HepG2 (cell line): ENCODE data around the gene SEMA3F. TPM values are rescaled to one million over a fixed set of nuclear protein-coding genes. Genes with fewer than 3 reads are reported as not detected.

Experiments
- ATAC-seq: fragments of 200-7000 bp; cut with Tn5 transposase; 3 replicates; pipeline ENCODE4 v1.9.1; 2020; ENCODE audit warnings: mild to moderate bottlenecking, moderate library complexity
- BruUV-seq: library from RNA; stranded (reverse); fragments of 400-500 nt; replicated peaks from 2 replicates; lab custom pipeline; 2021; lab: Mats Ljungman, UMichigan
- CTCF ChIA-PET: fragments of 300-600 bp; formaldehyde crosslinking; extraction: SDS; loops from one replicate; lab custom pipeline; 2021; ENCODE audit warnings: low total read pairs, inconsistent platforms, low intra/inter-chr PET ratio; lab: Yijun Ruan, JAX
- POLR2A ChIA-PET: fragments of 350-600 bp; sonication (Branson Sonifier 250); formaldehyde crosslinking; loops from one replicate; lab custom pipeline; 2020; ENCODE audit warnings: antibody characterized with exemption, inconsistent platforms; lab: Yijun Ruan, JAX
- DNase-seq: peaks from one replicate; pipeline ENCODE4 v3.0.0-alpha.2; 2015; ENCODE audit warnings: low spot score
- FAIRE-seq: peaks from 3 replicates; lab custom pipeline; 2011; peaks lifted over from hg19 to GRCh38; lab: Jason Lieb, UNC
- H2AFZ ChIP-seq: one replicate; pipeline ENCODE4 v1.6.1; 2011; ENCODE audit warnings: low read length, inconsistent platforms
- H3K27ac ChIP-seq: fragments of 300-600 bp; 3 replicates; pipeline ENCODE4 v1.8.0; 2011; ENCODE audit warnings: mixed run types, mild to moderate bottlenecking, mixed read lengths, low read length, inconsistent platforms; ENCODE audit not compliant: insufficient read depth; ENCODE audit errors: extremely low read length
- H3K27me3 ChIP-seq, 2 experiments: fragments of 200-600 bp in 1 of 2; 2 replicates in 1 of 2; 3 replicates in 1 of 2; pipeline versions ENCODE4 v1.6.0 to v1.8.0; 2011; ENCODE audit warnings: low read length in 2 of 2, mild to moderate bottlenecking in 2 of 2, moderate library complexity in 2 of 2, inconsistent platforms in 1 of 2; ENCODE audit not compliant: insufficient read depth in 2 of 2, control insufficient read depth in 1 of 2
- H3K36me3 ChIP-seq, 2 experiments: fragments of 200-600 bp in 1 of 2; replicated peaks in 1 of 2; 2 replicates in 1 of 2; 3 replicates in 1 of 2; pipeline versions ENCODE4 v1.5.1 to v1.8.0; 2011; ENCODE audit warnings: low read length in 2 of 2, inconsistent platforms in 1 of 2; ENCODE audit not compliant: insufficient read depth in 2 of 2, control insufficient read depth in 1 of 2
- H3K4me1 ChIP-seq: 2 replicates; pipeline ENCODE4 v1.5.1; 2012; ENCODE audit warnings: low read length, inconsistent platforms; ENCODE audit not compliant: insufficient read depth
- H3K4me2 ChIP-seq: 2 replicates; pipeline ENCODE4 v1.6.0; 2011; ENCODE audit warnings: low read depth, low read length, inconsistent platforms
- H3K4me3 ChIP-seq, 3 experiments: fragments of 200-600 bp in 1 of 3; sonication (generic), shearing (Covaris generic) in 1 of 3; replicated peaks in 1 of 3; 2 replicates each; pipeline ENCODE4 v1.5.1; 2011 to 2016; ENCODE audit warnings: low read length in 3 of 3, inconsistent platforms in 2 of 3, low read depth in 2 of 3, mild to moderate bottlenecking in 2 of 3, control low read depth in 1 of 3, mixed read lengths in 1 of 3; ENCODE audit not compliant: insufficient read depth in 1 of 3
- H3K79me2 ChIP-seq: one replicate; pipeline ENCODE4 v1.6.1; 2011; ENCODE audit warnings: low read length, inconsistent platforms; ENCODE audit not compliant: insufficient read depth
- H3K9ac ChIP-seq: 2 replicates; pipeline ENCODE4 v1.6.0; 2011; ENCODE audit warnings: mild to moderate bottlenecking, low read depth, low read length, inconsistent platforms; ENCODE audit not compliant: insufficient read depth
- H3K9me3 ChIP-seq: 2 replicates; pipeline ENCODE4 v1.5.1; 2012; ENCODE audit warnings: mild to moderate bottlenecking, low read length
- H4K20me1 ChIP-seq: 2 replicates; pipeline ENCODE4 v1.6.0; 2011; ENCODE audit warnings: inconsistent platforms, mild to moderate bottlenecking, low read length, moderate library complexity; ENCODE audit not compliant: insufficient read depth
- FLYWCH1 ChIP-seq: sonication (generic); formaldehyde crosslinking; IDR thresholded peaks from 2 replicates; pipeline ENCODE4 v1.8.1; 2023; ENCODE audit warnings: mild to moderate bottlenecking, missing genetic modification reagents
- HOXA5 ChIP-seq: sonication (generic); formaldehyde crosslinking; IDR thresholded peaks from 2 replicates; pipeline ENCODE4 v1.4.0; 2020; ENCODE audit warnings: missing genetic modification reagents
- MLLT10 ChIP-seq: sonication (generic); formaldehyde crosslinking; IDR thresholded peaks from 2 replicates; pipeline ENCODE4 v1.4.0; 2020; ENCODE audit warnings: missing genetic modification reagents
- MYC ChIP-seq: sonication (generic); formaldehyde crosslinking; IDR thresholded peaks from 2 replicates; pipeline ENCODE4 v1.9.0; 2021; ENCODE audit warnings: missing genetic modification reagents, borderline replicate concordance
- RARG ChIP-seq: sonication (generic); formaldehyde crosslinking; IDR thresholded peaks from 2 replicates; pipeline ENCODE4 v1.4.0; 2020; ENCODE audit warnings: low read depth, mild to moderate bottlenecking, missing genetic modification reagents
- REPIN1 ChIP-seq: sonication (generic); formaldehyde crosslinking; IDR thresholded peaks from 2 replicates; pipeline ENCODE4 v1.8.0; 2022; ENCODE audit warnings: missing genetic modification reagents, low read depth, mild to moderate bottlenecking, borderline replicate concordance
- ZFP1 ChIP-seq: IDR thresholded peaks from 2 replicates; pipeline ENCODE4 v1.6.1; 2016
- ZNF547 ChIP-seq: sonication (generic); formaldehyde crosslinking; IDR thresholded peaks from 2 replicates; pipeline ENCODE4 v1.5.1; 2020; ENCODE audit warnings: mild to moderate bottlenecking, missing genetic modification reagents
- ZNF7 ChIP-seq: IDR thresholded peaks from 2 replicates; pipeline ENCODE4 v1.6.1; 2016; ENCODE audit warnings: missing biosample characterization, missing genetic modification reagents
- WGBS: methylation state at CpG from one replicate; pipeline ENCODE4 v1.1.6; 2017; ENCODE audit warnings: low lambda C conversion rate; 5-methylcytosine and 5-hydroxymethylcytosine counted together
- in situ Hi-C: cut with HindIII; loops from 2 replicates; pipeline ENCODE4 v1.10.0; 2017; ENCODE audit warnings: low pct_unique_long_range_greater_than_20kb; ENCODE audit not compliant: extremely low pct_ligation_motif_present
- intact Hi-C: fragments of 100-400 bp; cut with micrococcal nuclease; formaldehyde crosslinking; loops from one replicate; pipeline ENCODE4 v1.10.0; 2022; ENCODE audit not compliant: unreplicated experiment
- polyA plus RNA-seq, 8 experiments: library from polyadenylated mRNA; depleted of rRNA in 3 of 8; stranded (reverse) in 7 of 8; unstranded in 1 of 8; fragments of >200 nt; fragmentation: Illumina TruSeq in 4 of 8; extraction: Trizol in 4 of 8; gene quantifications; 2 replicates each; pipeline versions ENCODE4 v1.2.1 to v1.2.3, GENCODE V29; 2011 to 2016; ENCODE audit warnings: low read depth in 4 of 8, missing spikeins in 1 of 8, mixed read lengths in 1 of 8; ENCODE audit not compliant: insufficient read depth in 1 of 8
- total RNA-seq, 5 experiments: library from RNA; depleted of rRNA; stranded (reverse); fragments of >200 nt; fragmentation: Illumina TruSeq; extraction: Trizol; gene quantifications; 2 replicates each; pipeline ENCODE4 v1.2.3, GENCODE V29; 2016; ENCODE audit warnings: low read depth in 1 of 5
- TF ChIP-seq, protein P1 (sequence below): sonication (generic); formaldehyde crosslinking; IDR thresholded peaks from 2 replicates; pipeline ENCODE4 v1.4.0; 2020; ENCODE audit warnings: missing genetic modification reagents

SEMA3F gene
- total and polyA plus RNA-seq, 2 of the 13 experiments (the other 11 are each of a cell fraction or from before 2014, with no cell fraction given): 7.6 to 17.2 TPM

DNA sequence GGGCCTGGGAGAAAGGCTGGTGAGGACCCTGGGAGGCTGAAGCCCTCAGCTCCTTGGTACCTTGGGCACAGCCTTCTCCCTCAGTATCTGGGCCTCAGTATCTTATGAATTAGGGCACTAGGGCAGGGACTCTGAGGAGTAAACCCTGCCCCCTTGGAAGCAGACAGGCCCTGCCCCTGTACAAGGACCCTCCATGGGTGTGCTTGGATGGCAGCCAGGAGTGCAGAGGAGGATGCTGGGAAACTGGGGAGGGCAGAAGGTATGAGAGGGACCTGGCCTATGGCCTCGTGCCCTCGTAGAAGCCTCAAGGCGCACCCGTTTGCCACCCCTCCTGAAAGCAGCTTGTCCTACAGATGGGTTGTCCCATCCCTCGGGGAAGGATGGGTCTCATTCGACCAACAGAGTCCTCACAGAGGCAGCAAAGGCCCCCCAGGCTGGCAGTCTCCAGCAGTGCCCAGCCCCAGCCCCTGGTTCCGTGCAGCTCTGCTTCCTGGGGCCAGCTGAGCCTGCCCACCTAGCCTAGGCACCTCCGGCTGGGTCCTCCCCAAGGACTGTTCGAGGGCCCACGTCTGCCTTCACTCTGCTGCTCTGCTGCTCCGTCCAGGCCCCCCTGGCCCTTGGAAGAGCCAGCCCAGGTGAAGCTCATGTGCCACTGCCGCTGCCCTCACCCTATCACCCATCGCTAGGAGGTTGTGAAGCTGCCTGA, 15.3 kb upstream of the SEMA3F start:
- H3K4me3 ChIP-seq: no peak overlapping the region
- ATAC-seq: no peak; the same call in 2 of the 3 replicates
- peak overlapping the region; percentile 54 for H2AFZ ChIP-seq
- no peak overlapping the region for H3K9ac ChIP-seq
- in situ Hi-C loops: no loop called here
- H3K36me3 ChIP-seq: no peaks in the 10 kb centered on the region
- no TSS peak for BruUV-seq
- no peaks in the 10 kb centered on the region for H4K20me1 ChIP-seq
- H3K27ac ChIP-seq: no peak overlapping the region
- peaks cover 21 to 56% of the 10 kb centered on the region in 2 experiments; a peak in 4 of 5 replicates for H3K27me3 ChIP-seq
- intact Hi-C loops: no loop called here
- no peak for FAIRE-seq
- TF ChIP-seq RARG (CRISPR knock-in tag) (no peak), ZFP1 (CRISPR knock-in tag) (no peak), ZNF547 (no peak), MLLT10 (CRISPR knock-in tag) (no peak), MYC (CRISPR knock-in tag) (no peak), FLYWCH1 (CRISPR knock-in tag) (no peak), HOXA5 (CRISPR knock-in tag) (no peak), REPIN1 (no peak), ZNF7 (CRISPR knock-in tag) (no peak)
- TF ChIP-seq, protein P1, sequence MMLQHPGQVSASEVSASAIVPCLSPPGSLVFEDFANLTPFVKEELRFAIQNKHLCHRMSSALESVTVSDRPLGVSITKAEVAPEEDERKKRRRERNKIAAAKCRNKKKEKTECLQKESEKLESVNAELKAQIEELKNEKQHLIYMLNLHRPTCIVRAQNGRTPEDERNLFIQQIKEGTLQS (CRISPR knock-in tag): no peak
- 32% methylated on average over 6 of the region's 13 CpGs for WGBS
- H3K9me3 ChIP-seq: no peaks in the 10 kb centered on the region
- ChIA-PET POLR2A (interaction anchor here (0.8 kb wide), 1 partner anchor 10 kb away, joined by 3 read pairs; no protein-coding TSS in a partner anchor), CTCF (no interaction called here)
- no peaks in the 10 kb centered on the region for H3K79me2 ChIP-seq
- no peak for DNase-seq
- no peak overlapping the region; the same call in 1 of the 2 replicates for H3K4me2 ChIP-seq
- H3K4me1 ChIP-seq: peaks cover 15% of the 10 kb centered on the region
